Stimulated activated CD4-positive, alpha-beta T cell treated with anti-CD3 and anti-CD28 coated beads, TNF-alpha, amount 100 ng/mL, for 4 hours (primary cell): ENCODE data around the gene DUS2.
A peak's percentile ranks its signal among the peaks of the same experiment; 100 is the strongest.

Experiments used
- DNase-seq, 3 experiments: peaks; one replicate each; pipeline ENCODE4 v3.0.0-alpha.2; 2020; ENCODE audit warnings: low read depth in 3 of 3

Gene DUS2

GRCh38 chr16:68046106-68046505 lies 23.0 kb downstream of the DUS2 start:
- no peak for DNase-seq

GRCh38 chr16:68047987-68048386 lies 24.9 kb downstream of the DUS2 start:
- no peak for DNase-seq

GRCh38 chr16:68049449-68049848 lies 26.4 kb downstream of the DUS2 start:
- no peak for DNase-seq

GRCh38 chr16:68055395-68055794 lies 32.3 kb downstream of the DUS2 start:
- no peak for DNase-seq

GRCh38 chr16:68059804-68060203 lies 36.7 kb downstream of the DUS2 start:
- no peak for DNase-seq

- no peak for DNase-seq
These were observed 38.3 kb downstream of the DUS2 start for GRCh38 chr16:68061396-68061795.

- no peak for DNase-seq
These were observed 39.9 kb downstream of the DUS2 start for GRCh38 chr16:68062910-68063393.

GRCh38 chr16:68064791-68065365 lies 41.8 kb downstream of the DUS2 start:
- DNase-seq, result peak in 2 of 3 experiments; percentile 40 to 53

GRCh38 chr16:68065716-68066305 lies 42.7 kb downstream of the DUS2 start:
- DNase-seq, result no peak

GRCh38 chr16:68066763-68067162 lies 43.7 kb downstream of the DUS2 start:
- no peak for DNase-seq

- no peak for DNase-seq
These were observed 45.8 kb downstream of the DUS2 start for GRCh38 chr16:68068926-68069325.

GRCh38 chr16:68069511-68070248 lies 46.6 kb downstream of the DUS2 start:
- no peak for DNase-seq

GRCh38 chr16:68070249-68070730 lies 47.2 kb downstream of the DUS2 start:
- no peak for DNase-seq

GRCh38 chr16:68070806-68071517 lies 47.9 kb downstream of the DUS2 start:
- no peak for DNase-seq

GRCh38 chr16:68071518-68071901 lies 48.4 kb downstream of the DUS2 start:
- DNase-seq, result no peak

GRCh38 chr16:68072038-68072695 lies 49.1 kb downstream of the DUS2 start:
- no peak for DNase-seq

- no peak for DNase-seq
These were observed 51.0 kb downstream of the DUS2 start for GRCh38 chr16:68073902-68074760.

- no peak for DNase-seq
These were observed 51.9 kb downstream of the DUS2 start for GRCh38 chr16:68074850-68075555.

GRCh38 chr16:68075980-68076379 lies 52.9 kb downstream of the DUS2 start:
- no peak for DNase-seq

GRCh38 chr16:68076560-68076959 lies 53.5 kb downstream of the DUS2 start:
- no peak for DNase-seq
